Stimulated activated CD4-positive, alpha-beta T cell treated with anti-CD3 and anti-CD28 coated beads, Interleukin-4, amount 100 ng/mL, for 4 hours (primary cell): Measurements from ENCODE around the gene UPF1.
A peak's percentile ranks its signal among the peaks of the same experiment; 100 is the strongest.

Source experiments
- DNase-seq, 2 experiments: peaks; one replicate each; pipeline ENCODE4 v3.0.0-alpha.2; 2020

The UPF1 gene

GRCh38 chr19:18840288-18841267 is 8.8 kb downstream of the UPF1 start:
- DNase-seq, result no peak

GRCh38 chr19:18841400-18841799 is 9.6 kb downstream of the UPF1 start:
- DNase-seq, result no peak

GRCh38 chr19:18842166-18842565 is 10.4 kb downstream of the UPF1 start:
- DNase-seq, result no peak

- no peak for DNase-seq
These were observed 12.2 kb downstream of the UPF1 start for GRCh38 chr19:18843960-18844359.

- no peak for DNase-seq
These were observed 13.1 kb downstream of the UPF1 start for GRCh38 chr19:18844806-18845329.

GRCh38 chr19:18845961-18846360 is 14.2 kb downstream of the UPF1 start:
- DNase-seq, result no peak

GRCh38 chr19:18846862-18847548 is 15.2 kb downstream of the UPF1 start:
- DNase-seq, result peak; percentile 55 to 65

- no peak for DNase-seq
These were observed 16.0 kb downstream of the UPF1 start for GRCh38 chr19:18847549-18848463.

- DNase-seq, result no peak
These were observed 17.3 kb downstream of the UPF1 start for GRCh38 chr19:18848878-18849661.

- DNase-seq, result no peak
These were observed 18.2 kb downstream of the UPF1 start for GRCh38 chr19:18849838-18850400.

- no peak for DNase-seq
These were observed 19.0 kb downstream of the UPF1 start for GRCh38 chr19:18850471-18851375.

- DNase-seq, result no peak
These were observed 20.0 kb downstream of the UPF1 start for GRCh38 chr19:18851673-18852325.

- no peak for DNase-seq
These were observed 20.9 kb downstream of the UPF1 start for GRCh38 chr19:18852648-18853047.

- DNase-seq, result no peak
These were observed 22.1 kb downstream of the UPF1 start for GRCh38 chr19:18853755-18854427.

GRCh38 chr19:18854982-18855381 is 23.2 kb downstream of the UPF1 start:
- DNase-seq, result no peak

GRCh38 chr19:18855647-18856384 is 24.1 kb downstream of the UPF1 start:
- DNase-seq, result no peak

- DNase-seq, result no peak
These were observed 24.8 kb downstream of the UPF1 start for GRCh38 chr19:18856385-18857126.

GRCh38 chr19:18857223-18857622 is 25.5 kb downstream of the UPF1 start:
- no peak for DNase-seq
